HCT116 (cell line): ENCODE measurements around the gene TBL2. TPM values are rescaled to one million over a fixed set of nuclear protein-coding genes. Genes with fewer than 3 reads are reported as not detected.

Source experiments
- ATAC-seq: fragments of 200-7000 bp; cut with Tn5 transposase; 2 replicates; pipeline ENCODE4 v1.9.1; 2020; ENCODE audit warnings: mild to moderate bottlenecking, moderate library complexity
- BruUV-seq: library from RNA; stranded (reverse); fragments of 400-500 nt; replicated peaks from 2 replicates; lab custom pipeline; 2021; lab: Mats Ljungman, UMichigan
- CTCF ChIA-PET: fragments of 300-600 bp; sonication (Branson Sonifier 250); formaldehyde crosslinking; loops from one replicate; lab custom pipeline; 2021; ENCODE audit warnings: antibody characterized with exemption; lab: Charles Lee
- POLR2A ChIA-PET: fragments of 300-600, 350-600 bp; sonication (Branson Sonifier 250); formaldehyde crosslinking; loops from one replicate; lab custom pipeline; 2021; ENCODE audit warnings: antibody characterized with exemption; lab: Charles Lee
- RAD21 ChIA-PET, 2 experiments: fragments of 300-600 bp; sonication (Branson Sonifier 250); formaldehyde crosslinking; loops; one replicate each; lab custom pipeline; 2023; ENCODE audit warnings: low total read pairs in 2 of 2; ENCODE audit not compliant: uncharacterized antibody in 2 of 2, unreplicated experiment in 2 of 2, low non-redundant PET in 1 of 2; lab: Charles Lee
- DNase-seq: peaks from one replicate; pipeline ENCODE4 v3.0.0-alpha.2; 2010; ENCODE audit warnings: low read depth, low spot score
- H2AFZ ChIP-seq: fragments of 200-600 bp; shearing (Covaris generic), sonication (generic); 2 replicates; pipeline ENCODE4 v1.6.1; 2017; ENCODE audit warnings: low read depth, mixed run types, mixed read lengths, antibody characterized with exemption, low read length; ENCODE audit not compliant: poor library complexity, severe bottlenecking
- H3K27ac ChIP-seq: 2 replicates; pipeline ENCODE4 v1.5.1; 2012; ENCODE audit warnings: low read depth, low read length
- H3K27me3 ChIP-seq: fragments of 200-600 bp; sonication (generic); 2 replicates; pipeline ENCODE4 v1.6.1; 2016; ENCODE audit warnings: mixed run types, low read length, mixed read lengths; ENCODE audit not compliant: insufficient read depth
- H3K36me3 ChIP-seq, 2 experiments: fragments of 200-500 bp in 1 of 2; fragments of 200-600 bp in 1 of 2; sonication (Bioruptor generic) in 1 of 2; sonication (generic) in 1 of 2; 2 replicates each; pipeline versions ENCODE4 v1.5.1 to v1.6.1; 2014 to 2016; ENCODE audit warnings: low read length in 2 of 2, inconsistent platforms in 1 of 2, mixed read lengths in 1 of 2, mixed run types in 1 of 2; ENCODE audit not compliant: insufficient read depth in 2 of 2, control insufficient read depth in 1 of 2
- H3K4me1 ChIP-seq, 2 experiments: fragments of 200-600 bp in 1 of 2; sonication (generic) in 1 of 2; 2 replicates each; pipeline versions ENCODE4 v1.5.1 to v1.6.1; 2012 to 2017; ENCODE audit warnings: low read length in 2 of 2, inconsistent platforms in 1 of 2, mild to moderate bottlenecking in 1 of 2, mixed read lengths in 1 of 2, mixed run types in 1 of 2, moderate library complexity in 1 of 2; ENCODE audit not compliant: insufficient read depth in 2 of 2, control insufficient read depth in 1 of 2
- H3K4me2 ChIP-seq: fragments of 200-600 bp; sonication (generic); 2 replicates; pipeline ENCODE4 v1.6.1; 2017; ENCODE audit warnings: mixed run types, low read length, mixed read lengths
- H3K4me3 ChIP-seq, 2 experiments: fragments of 200-600 bp in 1 of 2; sonication (generic) in 1 of 2; replicated peaks in 1 of 2; 2 replicates each; pipeline ENCODE4 v1.5.1; 2011 to 2016; ENCODE audit warnings: low read length in 2 of 2, control low read depth in 1 of 2, low read depth in 1 of 2, mild to moderate bottlenecking in 1 of 2, mixed read lengths in 1 of 2, mixed run types in 1 of 2
- H3K79me2 ChIP-seq: fragments of 200-600 bp; sonication (generic); 2 replicates; pipeline ENCODE4 v1.6.1; 2017; ENCODE audit warnings: mild to moderate bottlenecking, mixed run types, low read length, moderate library complexity, mixed read lengths; ENCODE audit not compliant: insufficient read depth
- H3K9ac ChIP-seq: fragments of 200-600 bp; sonication (generic); 2 replicates; pipeline ENCODE4 v1.6.1; 2016; ENCODE audit warnings: low read length, mixed read lengths
- H3K9me2 ChIP-seq: fragments of 200-600 bp; sonication (generic), shearing (Covaris generic); 2 replicates; pipeline ENCODE4 v1.6.1; 2017; ENCODE audit warnings: mixed run types, mild to moderate bottlenecking, moderate library complexity; ENCODE audit not compliant: insufficient read depth
- H3K9me3 ChIP-seq, 2 experiments: fragments of 200-500 bp in 1 of 2; fragments of 200-600 bp in 1 of 2; sonication (Bioruptor generic) in 1 of 2; sonication (generic) in 1 of 2; 2 replicates each; pipeline ENCODE4 v1.6.1; 2014 to 2017; ENCODE audit warnings: low read length in 2 of 2, mixed read lengths in 2 of 2, inconsistent platforms in 1 of 2, low read depth in 1 of 2, mild to moderate bottlenecking in 1 of 2, mixed run types in 1 of 2, moderate library complexity in 1 of 2; ENCODE audit not compliant: control insufficient read depth in 1 of 2, insufficient read depth in 1 of 2
- H4K20me1 ChIP-seq: fragments of 200-600 bp; sonication (generic), shearing (Covaris generic); 2 replicates; pipeline ENCODE4 v1.6.1; 2017; ENCODE audit warnings: mixed run types, mild to moderate bottlenecking, moderate library complexity; ENCODE audit not compliant: insufficient read depth
- CBX3 ChIP-seq: IDR thresholded peaks from 2 replicates; pipeline ENCODE4 v1.6.1; 2012; ENCODE audit warnings: low read depth
- CTCF ChIP-seq, 3 experiments: fragments of 200-600 bp in 1 of 3; sonication (generic) in 1 of 3; IDR thresholded peaks in 2 of 3; conservative IDR thresholded peaks in 1 of 3; 2 replicates each; pipeline ENCODE4 v1.5.1; 2012 to 2017; ENCODE audit warnings: low read depth in 2 of 3, low read length in 2 of 3, antibody characterized with exemption in 1 of 3, borderline replicate concordance in 1 of 3, control low read depth in 1 of 3, mild to moderate bottlenecking in 1 of 3, mixed read lengths in 1 of 3, mixed run types in 1 of 3, moderate library complexity in 1 of 3; ENCODE audit not compliant: insufficient read depth in 1 of 3
- EGR1 ChIP-seq: IDR thresholded peaks from 2 replicates; pipeline ENCODE4 v1.6.1; 2012; ENCODE audit warnings: low read depth
- EZH2 ChIP-seq: fragments of 200-600 bp; sonication (generic); IDR thresholded peaks from 2 replicates; pipeline ENCODE4 v1.6.1; 2017; ENCODE audit warnings: antibody characterized with exemption, mixed run types
- EZH2phosphoT487 ChIP-seq: fragments of 200-600 bp; IDR thresholded peaks from 2 replicates; pipeline ENCODE4 v1.6.1; 2018; ENCODE audit warnings: antibody characterized with exemption, borderline replicate concordance
- FOSL1 ChIP-seq: IDR thresholded peaks from 2 replicates; pipeline ENCODE4 v1.6.1; 2012; ENCODE audit warnings: low read depth
- JUND ChIP-seq: IDR thresholded peaks from 2 replicates; pipeline ENCODE4 v1.6.1; 2012
- MAX ChIP-seq: IDR thresholded peaks from 2 replicates; pipeline ENCODE4 v1.6.1; 2012
- RAD21 ChIP-seq: IDR thresholded peaks from 2 replicates; pipeline ENCODE4 v1.6.1; 2012; ENCODE audit warnings: low read depth, mild to moderate bottlenecking
- REST ChIP-seq: IDR thresholded peaks from 2 replicates; pipeline ENCODE4 v1.6.1; 2012; ENCODE audit warnings: low read depth
- SIN3A ChIP-seq: IDR thresholded peaks from 2 replicates; pipeline ENCODE4 v1.6.1; 2012; ENCODE audit warnings: low read depth
- SP1 ChIP-seq: IDR thresholded peaks from 2 replicates; pipeline ENCODE4 v1.6.1; 2012; ENCODE audit warnings: low read depth
- TCF7L2 ChIP-seq: IDR thresholded peaks from 2 replicates; pipeline ENCODE4 v1.7.0; 2011; ENCODE audit warnings: borderline replicate concordance, inconsistent platforms; ENCODE audit not compliant: insufficient read depth, insufficient read length; ENCODE audit errors: extremely low read depth
- ZBTB33 ChIP-seq: IDR thresholded peaks from 2 replicates; pipeline ENCODE4 v1.6.1; 2011; ENCODE audit warnings: mild to moderate bottlenecking, low read length, moderate library complexity; ENCODE audit not compliant: insufficient replicate concordance; ENCODE audit errors: extremely low read depth
- ZFX ChIP-seq: fragments of 450-650 bp; IDR thresholded peaks from 2 replicates; pipeline ENCODE4 v1.6.1; 2017
- ZNF274 ChIP-seq: fragments of 200-500 bp; sonication (Bioruptor generic); IDR thresholded peaks from 2 replicates; pipeline ENCODE4 v1.6.1; 2014; ENCODE audit warnings: mild to moderate bottlenecking, low read depth, low read length, inconsistent platforms
- intact Hi-C: fragments of 100-400 bp; cut with micrococcal nuclease; formaldehyde crosslinking; loops from 2 replicates; pipeline ENCODE4 v1.10.0; 2022
- total RNA-seq: library from RNA; stranded (reverse); gene quantifications from one replicate; pipeline ENCODE4 v1.2.1, GENCODE V29; 2021; ENCODE audit not compliant: unreplicated experiment

The TBL2 gene
- total RNA-seq, 1 experiment from 2014 or later, result 55.0 TPM

- 0 out of 4 replicates have a peak, but pooled peaks cover 0 to 3% of the 10 kb centered on the region in 2 experiments for H3K4me1 ChIP-seq
- TF ChIP-seq SIN3A, result no peak
- no peak for TF ChIP-seq SP1
- no peak for TF ChIP-seq CTCF (IDR thresholded peaks at IDR 0.05 in 2 of 3, conservative IDR thresholded peaks at IDR 0.05 in 1 of 3; ENCODE audit: borderline replicate concordance in 1 of 3, insufficient read depth in 1 of 3, low read depth in 2 of 3, low read length in 2 of 3)
- no peak for TF ChIP-seq EGR1
- TF ChIP-seq ZNF274, result no peak
- no peak for TF ChIP-seq JUND
- no peak for TF ChIP-seq TCF7L2
- no peak for TF ChIP-seq ZFX
- TF ChIP-seq EZH2, result no peak
- no peak for TF ChIP-seq FOSL1
- TF ChIP-seq REST, result no peak
- no peak for TF ChIP-seq CBX3
- TF ChIP-seq EZH2phosphoT487, result no peak
- no peak for TF ChIP-seq RAD21
- no peak for TF ChIP-seq MAX
- no peak for TF ChIP-seq ZBTB33
- no TSS peak for BruUV-seq
- H3K4me2 ChIP-seq, result no peak overlapping the region
- no peak overlapping the region for H3K27ac ChIP-seq
- ATAC-seq (no peak), DNase-seq (no peak)
- H3K9me3 ChIP-seq, result no peaks in the 10 kb centered on the region
- no peaks in the 10 kb centered on the region for H3K9me2 ChIP-seq
- H3K4me3 ChIP-seq, result no peak overlapping the region
- ChIA-PET CTCF (no interaction called here), POLR2A (no interaction called here), RAD21 (no interaction called here)
- H3K9ac ChIP-seq, result no peak overlapping the region
- no peaks in the 10 kb centered on the region for H4K20me1 ChIP-seq
- peaks cover 30 to 33% of the 10 kb centered on the region in 2 experiments; a peak in 3 of 4 replicates for H3K36me3 ChIP-seq
- H2AFZ ChIP-seq, result no peak overlapping the region
- intact Hi-C loops, result no loop called here
- peaks cover 49% of the 10 kb centered on the region for H3K79me2 ChIP-seq
- H3K27me3 ChIP-seq, result no peaks in the 10 kb centered on the region
Measured at GRCh38 chr7:73541722-73542121, 36.7 kb downstream of the TBL2 start.
